Stromal cell of bone marrow (primary cell): ENCODE results near the gene GGTA1.
A peak's percentile ranks its signal among the peaks of the same experiment; 100 is the strongest.
"Not testable (repeated sequence)": the region's sequence is repeated elsewhere in the genome, so short reads cannot be mapped to it uniquely, and the experiment has no call there.

Experiments used
- DNase-seq: peaks from one replicate; pipeline ENCODE4 v3.0.0-alpha.2; 2012; ENCODE audit warnings: low read depth

GGTA1 gene

DNA sequence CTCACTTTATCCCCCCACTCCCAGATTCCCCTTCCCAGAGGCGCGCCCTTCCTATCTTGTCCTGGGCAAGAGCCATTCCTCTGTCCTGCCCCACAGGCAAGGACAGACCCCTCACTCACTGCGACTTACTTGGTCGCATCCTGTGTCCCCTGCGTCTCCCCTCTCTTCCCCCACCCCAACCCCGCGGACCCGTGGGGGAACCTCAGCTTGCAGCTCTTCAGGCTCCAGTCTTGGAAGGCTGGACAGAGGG is 542 bp downstream of the GGTA1 start:
- no peak for DNase-seq

DNA sequence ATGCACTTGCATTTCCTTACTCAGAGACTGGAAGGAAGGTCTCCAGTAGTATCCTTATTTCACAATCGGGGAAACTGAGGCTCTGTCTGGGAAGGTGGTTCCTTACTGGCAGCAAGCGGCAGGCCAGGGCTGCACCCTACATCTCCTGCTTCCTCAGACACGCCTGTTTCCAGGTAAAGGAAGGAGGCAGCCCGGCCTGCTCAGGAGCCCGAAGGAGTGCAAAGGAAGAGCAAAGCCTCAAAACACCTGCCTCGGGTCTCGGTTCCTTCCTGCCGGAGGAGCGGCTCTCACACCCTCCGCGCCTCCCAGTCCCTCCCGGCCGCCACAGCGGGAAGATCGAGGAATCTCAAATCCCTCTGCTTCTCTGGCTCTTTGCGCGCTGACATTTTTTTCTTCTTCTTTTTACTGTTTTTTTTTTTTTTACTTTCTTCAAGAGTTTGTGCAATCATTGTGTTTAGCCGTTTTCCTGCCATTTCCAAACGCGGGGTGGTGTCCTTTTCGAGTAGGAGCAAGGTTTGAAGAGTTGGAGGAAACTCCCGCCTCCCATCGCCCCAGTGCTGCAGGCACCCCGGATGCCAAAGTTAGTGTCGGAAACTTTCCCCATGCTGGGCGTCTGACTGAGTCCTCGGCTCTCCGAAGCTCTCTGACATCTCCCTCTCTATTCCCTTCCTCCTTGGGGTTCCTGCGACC is 1.0 kb downstream of the GGTA1 start:
- peak; percentile 30 for DNase-seq

DNA sequence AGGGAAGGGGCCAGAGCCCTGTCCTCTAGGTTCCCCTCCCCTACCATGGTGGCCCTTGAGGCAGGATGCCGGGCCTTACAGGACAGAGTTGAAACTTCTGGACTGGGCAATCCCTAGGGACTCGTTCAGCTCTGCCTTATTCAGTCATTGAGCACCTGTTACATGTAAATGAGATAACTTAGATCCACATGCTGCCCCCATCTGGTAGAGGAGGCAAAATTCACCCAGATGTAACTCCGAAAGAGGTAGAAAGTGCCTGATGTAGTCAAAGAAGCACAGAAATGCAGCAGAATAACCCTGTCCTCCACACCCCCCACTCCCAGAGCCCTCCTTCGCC is 1.5 kb downstream of the GGTA1 start:
- DNase-seq = peak; percentile 52

DNA sequence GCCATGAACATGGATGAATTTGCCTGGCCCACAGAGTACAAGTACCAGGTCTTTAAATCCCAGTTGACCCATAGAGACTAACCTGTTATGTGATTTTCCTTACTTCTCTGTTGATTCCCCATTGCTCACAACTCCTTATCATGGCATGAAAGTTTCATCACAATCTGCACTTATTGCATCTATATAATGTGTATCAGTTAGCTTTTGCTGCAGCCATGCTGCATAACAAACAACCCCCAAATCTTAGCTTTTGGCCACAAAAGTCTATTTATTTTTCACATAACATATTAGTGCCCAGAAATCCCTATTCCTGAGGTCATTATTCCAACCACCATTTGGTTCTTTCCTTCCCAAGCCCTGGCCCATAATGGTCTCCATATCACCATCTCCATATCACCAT is 3.7 kb downstream of the GGTA1 start:
- no peak for DNase-seq

DNA sequence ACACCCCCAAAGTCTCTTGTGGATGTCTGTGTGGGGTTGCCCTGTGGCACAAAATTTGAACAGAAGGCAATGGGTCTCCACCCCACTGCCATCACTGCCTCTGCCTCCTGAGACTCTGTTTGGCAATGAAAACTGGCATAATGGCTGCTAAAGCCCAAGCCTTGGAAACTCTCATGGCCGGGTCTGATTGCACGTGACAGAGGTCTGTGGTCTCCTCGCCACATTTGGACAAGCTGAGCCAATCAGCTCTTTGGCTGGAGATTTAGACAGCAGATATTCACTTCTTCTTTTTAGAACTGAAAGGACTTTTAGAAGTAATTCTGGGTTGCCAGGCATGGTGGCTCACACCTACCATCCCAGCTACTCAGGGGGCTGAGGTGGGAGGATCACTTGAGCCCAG is 5.5 kb downstream of the GGTA1 start:
- DNase-seq = no peak

DNA sequence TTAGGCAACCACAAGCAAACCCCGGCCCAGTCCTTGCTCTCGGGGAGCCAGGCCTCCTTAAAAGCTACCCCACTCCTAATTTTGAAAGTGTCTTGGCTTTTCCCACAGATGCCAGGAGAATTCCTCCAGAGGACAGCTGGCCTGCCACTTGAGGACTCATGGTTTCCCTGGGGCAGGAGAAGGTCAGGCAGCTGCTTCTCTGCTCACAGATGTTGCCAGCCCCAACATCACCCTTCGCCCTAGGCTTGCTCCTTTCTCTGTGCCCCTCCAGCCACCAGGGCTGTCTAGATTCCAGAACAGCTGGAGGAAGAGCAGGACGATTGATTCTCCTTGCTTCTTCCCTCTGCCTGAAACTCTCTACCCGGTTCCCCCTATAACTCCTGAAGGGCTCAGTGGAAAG is 8.5 kb downstream of the GGTA1 start:
- DNase-seq = no peak

DNA sequence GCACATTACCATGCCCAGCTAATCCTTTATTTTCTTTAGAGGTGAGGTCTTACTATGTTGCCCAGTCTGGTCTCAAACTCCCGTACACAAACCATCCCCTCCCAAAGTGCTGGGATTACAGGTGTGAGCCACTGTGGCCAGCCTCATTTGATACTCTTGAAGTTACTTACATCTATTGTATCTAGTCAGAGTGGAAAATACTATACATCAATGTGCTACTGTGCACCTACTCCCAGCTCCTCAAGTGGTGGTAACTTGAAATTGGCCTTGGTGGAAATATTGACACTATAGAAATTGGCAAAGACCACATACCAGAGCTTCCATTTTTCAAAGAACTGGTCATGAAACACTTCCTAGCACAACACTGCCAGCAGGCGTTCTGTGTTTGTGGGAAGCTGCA is 10.3 kb downstream of the GGTA1 start:
- DNase-seq = no peak

DNA sequence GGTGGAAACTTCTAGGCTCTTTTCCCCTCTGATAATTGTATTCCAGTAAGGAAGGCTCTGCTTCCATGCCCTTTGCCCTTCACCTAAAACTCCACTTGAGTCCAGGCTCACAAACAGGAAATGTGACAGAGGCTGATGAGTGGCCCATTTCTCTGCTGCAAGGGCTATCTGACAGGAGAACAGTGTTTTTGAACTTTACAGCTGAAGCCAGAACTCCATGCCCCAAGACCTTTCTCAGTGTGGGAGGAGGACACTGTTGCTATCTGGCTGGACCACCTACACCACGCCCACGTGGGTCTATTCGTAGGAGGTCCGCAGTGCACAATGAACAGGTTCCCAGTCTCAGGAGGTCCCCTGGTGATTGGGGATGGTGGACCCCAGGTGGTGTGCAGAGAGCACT is 13.6 kb downstream of the GGTA1 start:
- DNase-seq = no peak

DNA sequence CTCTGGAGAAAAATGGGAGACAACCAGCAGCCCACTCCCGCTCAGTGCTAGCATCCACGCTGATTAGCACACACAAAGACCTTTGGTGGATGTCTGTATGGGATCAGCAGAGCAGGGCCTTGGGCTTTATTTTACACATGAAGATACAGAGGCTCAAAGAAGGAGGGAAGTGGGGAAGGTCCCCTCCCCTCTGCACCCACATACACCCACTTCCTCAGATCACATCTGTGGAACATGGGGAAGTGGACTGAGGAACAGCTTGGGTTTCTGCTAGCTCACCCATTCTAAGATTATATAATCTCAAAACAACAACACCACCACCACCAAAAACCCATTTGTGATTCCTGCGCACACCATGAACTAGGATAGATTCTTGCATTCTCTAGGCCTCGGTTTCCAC is 14.0 kb downstream of the GGTA1 start:
- no peak for DNase-seq

DNA sequence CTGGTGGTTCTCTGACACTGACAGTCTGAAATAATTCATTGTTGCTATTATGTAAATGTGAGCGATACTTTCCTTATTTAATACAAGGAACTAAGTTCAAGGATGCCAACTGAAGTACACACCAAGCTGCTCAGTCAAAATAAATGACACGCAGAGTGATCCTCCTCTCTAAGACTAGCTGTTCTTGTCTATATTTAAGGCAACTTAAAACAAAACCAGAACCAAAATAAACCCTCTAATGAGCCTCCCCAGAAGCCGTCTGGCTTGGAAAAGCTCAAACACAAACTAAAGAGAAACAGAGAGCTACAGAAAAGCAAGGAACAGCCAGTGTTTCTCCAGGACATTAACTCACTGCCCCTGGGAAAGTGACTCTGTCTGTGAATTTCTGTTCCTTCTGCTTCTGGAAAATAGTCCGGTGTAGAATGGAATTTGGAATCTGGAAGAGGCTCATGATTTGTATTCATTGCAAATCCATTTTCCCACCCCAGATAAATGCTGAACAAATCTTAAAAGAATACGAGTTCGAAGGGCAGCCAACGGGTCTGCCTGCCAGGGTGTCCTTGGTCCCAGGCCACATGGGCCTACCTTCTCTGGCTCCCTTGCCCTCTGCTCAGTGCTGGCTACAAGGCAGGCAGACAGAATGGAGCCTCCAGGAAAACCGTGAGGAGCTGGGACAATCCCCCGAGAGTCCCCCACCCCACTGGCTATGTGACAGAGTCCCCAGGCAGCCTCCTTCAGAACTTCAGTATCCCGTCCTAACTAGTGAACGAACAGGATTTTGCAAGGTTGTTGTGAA is 14.8 kb downstream of the GGTA1 start:
- DNase-seq = no peak

DNA sequence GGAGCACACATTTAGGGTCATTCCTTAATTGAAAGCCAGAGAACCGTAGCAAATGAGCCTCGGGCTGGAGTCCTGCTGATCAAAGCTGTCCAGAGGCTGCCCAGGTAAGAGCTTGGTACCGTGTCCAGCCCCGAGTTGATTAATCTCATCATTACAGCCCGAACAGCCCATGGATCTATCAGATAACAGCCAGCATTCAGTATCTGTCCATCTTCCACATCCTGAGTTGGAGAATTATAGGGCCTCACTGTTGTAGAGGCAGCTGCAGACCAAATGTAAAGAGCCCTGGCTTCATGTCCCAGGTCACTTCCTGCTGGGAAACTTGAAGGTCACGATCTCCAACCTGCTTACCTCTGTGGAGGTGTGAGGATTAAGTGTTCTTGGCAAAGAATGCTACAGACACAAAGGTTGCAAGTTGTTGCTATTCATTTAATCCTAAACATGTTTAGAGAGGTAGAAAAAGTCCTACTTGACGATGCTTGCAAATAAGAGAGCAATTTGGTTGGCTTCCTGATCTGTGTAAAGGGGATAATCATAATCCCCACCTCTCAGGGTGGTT is 16.1 kb downstream of the GGTA1 start:
- no peak for DNase-seq

DNA sequence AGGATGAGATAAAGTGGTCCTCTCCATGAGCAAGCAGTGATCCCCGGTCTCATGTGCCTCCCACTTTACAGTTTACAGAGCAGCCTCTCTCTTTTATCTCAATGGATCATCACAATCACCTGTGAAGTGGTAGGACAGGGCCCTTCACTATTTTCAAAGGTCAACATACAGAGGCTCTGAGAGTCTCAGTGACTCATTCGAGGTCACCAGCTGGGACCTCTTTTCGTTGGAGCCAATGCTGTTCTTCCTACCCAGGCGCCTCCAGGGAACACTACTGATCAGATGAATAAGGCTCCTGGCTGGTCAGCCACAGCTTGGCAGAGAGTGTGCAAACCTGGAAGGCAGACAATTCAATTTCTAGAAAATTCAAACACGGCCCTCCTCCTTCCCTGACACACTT is 16.6 kb downstream of the GGTA1 start:
- DNase-seq = no peak

DNA sequence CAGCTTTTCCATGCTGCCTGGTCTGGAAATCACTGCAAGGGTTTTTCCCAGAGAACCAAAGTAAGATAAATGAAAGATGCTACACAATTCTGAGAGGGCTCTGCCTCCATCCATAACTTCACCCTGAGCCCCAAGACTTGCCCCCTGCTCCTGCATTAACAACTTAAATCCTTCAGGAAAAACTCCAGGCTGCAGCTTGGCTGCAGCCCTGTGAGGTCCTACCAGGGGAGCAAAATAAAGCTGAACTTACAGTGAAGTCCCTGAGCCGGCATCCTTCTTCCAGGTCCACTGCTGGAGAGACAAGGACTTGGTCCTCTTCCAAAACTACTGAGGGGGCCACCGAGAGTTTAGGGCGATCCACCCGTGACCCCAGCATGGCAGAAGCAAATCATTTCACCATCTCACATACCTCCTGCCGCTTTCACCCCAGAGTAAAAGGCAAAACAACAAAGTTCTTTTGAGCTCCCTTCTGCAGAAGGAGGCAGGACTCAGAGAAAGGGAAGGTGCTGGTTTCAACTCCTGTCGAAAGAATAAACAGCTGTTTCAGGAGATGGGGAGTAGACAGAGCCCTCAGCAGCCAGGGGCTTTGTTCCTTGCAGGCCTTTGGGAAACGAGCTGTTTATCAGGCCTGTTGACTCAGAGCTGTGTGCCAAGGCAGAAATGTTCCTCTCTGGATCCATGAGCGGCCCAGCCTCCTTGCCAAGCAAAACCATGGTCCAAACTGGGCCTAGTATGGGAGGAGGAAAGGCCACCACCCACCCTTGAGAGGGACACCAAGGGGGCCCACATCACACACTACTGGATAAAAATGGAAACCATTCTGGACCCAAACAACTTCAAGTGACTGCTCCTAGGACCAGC is 20.6 kb downstream of the GGTA1 start:
- DNase-seq = no peak

DNA sequence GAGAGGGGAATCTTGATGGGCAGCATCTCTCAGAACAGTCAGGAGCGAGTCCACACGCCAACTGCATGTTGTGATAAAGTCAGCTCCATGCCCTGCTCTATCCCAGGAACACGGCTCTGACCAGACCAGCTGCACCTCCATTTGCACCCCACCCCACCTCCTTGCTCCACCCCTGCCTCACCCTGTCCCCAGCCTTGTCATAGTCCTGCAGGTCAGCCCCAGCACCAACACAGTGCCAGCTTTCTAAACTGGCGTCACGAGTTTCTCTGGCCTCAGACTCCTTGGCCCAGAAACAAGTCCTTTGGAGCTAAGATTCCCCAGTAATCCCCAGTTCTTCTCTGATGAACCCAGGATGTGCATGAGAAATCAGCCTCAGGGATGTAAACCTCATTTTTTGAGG is 23.5 kb downstream of the GGTA1 start:
- no peak for DNase-seq

DNA sequence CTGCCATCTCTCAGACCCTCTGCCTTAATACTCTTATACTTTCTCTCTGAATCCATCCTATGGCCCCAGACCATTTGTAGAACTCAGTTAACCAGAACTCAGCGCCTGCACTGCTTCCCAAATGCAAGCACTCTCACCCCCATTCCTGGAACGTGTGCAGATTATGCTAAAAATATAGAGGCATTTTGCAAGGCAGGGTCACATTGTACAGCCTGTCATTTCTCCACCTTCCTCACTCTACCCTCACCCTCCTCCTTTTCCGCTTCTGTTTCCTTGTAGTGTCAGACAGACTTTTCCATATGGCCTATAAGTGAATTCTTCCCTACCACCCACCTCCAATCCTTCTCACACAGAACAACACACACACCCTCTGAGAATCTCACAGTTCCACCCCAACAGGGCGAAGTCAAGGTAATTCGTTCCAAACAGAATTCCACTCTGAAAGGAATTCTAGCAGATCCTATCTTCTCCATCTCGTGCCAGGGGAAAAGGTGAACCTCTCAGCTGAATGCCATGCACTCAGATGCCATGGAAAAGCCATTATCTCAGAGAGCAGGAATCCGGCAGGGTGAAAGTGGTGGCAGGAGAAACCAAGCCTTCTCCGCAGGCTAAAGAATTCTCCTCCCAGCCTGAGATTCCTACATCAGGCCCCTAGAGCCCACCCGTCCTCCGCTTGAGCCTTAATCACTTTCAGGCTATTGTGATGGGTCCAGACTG is 25.3 kb downstream of the GGTA1 start:
- no peak for DNase-seq

DNA sequence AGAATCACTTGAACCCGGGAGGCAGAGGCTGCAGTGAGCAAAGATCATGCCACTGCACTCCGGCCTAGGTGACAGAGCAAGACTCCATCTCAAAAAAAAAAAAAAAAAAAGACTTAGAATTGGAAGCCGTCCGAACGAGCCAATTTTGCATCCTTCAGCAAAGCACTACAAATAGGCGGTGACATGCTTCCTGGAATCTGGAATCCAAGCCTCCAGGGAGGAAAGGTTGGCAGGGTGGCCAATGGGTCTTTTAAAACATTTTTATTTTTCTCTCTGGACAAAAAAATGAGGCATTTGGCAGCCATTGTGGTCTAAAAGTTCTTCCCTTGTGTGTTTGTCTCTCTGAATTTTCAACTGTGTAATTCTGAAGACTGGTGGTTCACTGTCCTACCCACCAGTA is 26.4 kb downstream of the GGTA1 start:
- DNase-seq = no peak

DNA sequence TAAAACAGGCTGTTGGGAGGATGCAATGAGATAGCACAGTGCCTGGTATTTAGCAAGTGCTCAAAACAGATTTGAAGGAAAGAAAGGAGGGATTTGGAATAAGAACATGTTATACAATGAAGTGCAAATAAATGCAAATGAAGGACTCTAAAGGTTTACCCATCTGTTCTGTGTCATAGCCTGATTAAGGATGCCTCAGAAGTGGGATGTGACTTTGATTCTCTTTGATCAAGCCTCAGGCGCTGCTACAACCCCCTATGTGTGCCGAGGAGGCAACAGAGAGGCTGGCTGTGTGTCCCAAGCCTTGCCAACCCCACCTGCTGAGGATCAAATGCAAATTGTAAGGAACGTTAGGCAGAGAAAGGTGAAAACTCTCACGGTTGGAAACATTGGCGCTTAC is 27.2 kb downstream of the GGTA1 start:
- no peak for DNase-seq

DNA sequence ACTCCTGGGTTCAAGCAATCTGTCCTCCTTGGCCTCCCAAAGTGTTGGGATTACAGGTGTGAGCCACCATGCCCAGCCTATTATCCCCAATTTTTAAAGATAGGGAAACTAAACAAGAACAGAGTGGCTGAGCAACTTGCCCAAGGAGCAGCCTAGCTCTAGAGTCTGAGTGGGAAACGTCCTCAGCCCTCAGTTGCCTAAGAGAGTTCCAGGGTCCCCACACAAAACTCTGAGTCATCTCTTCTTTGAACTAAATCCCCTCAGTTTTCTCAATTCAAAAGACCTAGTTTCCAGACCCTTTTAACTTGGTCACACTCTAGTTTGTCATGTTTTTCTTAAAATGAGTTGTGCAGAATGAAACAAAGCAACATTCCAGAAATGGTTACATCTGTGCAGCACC is 33.5 kb downstream of the GGTA1 start:
- no peak for DNase-seq

DNA sequence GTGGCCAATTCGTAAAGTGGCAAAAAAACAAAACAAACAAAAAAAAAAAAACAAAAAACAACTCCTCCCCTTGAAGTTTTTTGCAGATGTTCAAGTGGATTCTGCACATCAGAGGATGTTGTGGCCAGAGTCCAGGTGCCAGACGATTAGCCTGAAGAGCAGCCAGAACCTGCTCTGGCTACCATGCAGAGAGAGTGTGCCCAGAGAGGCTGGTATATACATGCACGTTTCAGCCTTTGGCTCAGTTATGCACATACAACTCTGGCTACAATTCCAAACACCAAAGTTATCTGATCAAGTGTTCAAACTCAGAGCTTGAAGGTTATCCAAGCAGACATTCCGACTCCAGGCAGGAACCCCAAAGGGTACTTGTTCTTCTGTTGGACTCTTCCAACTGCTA is 34.7 kb downstream of the GGTA1 start:
- DNase-seq = no peak

DNA sequence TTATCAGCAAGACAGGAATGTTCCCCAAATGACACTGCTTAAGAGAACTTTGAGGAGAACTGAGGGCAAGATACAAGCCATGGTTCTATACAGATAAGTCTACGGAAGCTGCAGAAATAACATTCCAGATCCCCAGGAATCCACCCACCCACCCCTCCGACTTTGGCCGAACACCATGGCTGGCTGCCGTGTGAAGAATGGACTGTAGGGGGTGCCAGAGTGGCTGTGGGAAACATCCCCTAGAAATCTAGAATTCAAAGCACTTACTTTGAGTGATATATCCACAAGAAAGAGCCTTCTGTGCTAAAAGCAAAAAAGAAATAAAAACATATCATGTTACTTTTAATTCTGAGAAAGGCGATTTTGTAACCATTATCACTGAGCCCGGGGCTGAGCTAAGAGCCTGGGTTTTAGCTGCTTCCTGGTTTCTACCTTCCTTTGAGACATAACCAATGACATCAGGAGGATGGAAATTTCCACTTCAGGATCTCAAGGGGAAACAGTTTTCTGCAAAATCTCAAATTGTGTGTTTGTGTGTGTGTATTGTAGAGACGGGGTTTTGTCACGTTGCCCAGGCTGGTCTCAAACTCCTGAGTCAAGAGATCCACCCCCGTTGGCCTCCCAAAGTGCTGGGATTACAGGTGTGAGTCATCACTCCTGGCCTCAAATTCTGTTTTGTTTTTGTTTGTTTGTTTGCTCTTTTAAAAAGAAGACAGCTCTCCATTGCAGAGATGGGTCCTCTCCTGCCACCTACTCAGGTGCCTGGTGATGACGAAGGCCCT is 36.4 kb downstream of the GGTA1 start:
- DNase-seq = no peak

DNA sequence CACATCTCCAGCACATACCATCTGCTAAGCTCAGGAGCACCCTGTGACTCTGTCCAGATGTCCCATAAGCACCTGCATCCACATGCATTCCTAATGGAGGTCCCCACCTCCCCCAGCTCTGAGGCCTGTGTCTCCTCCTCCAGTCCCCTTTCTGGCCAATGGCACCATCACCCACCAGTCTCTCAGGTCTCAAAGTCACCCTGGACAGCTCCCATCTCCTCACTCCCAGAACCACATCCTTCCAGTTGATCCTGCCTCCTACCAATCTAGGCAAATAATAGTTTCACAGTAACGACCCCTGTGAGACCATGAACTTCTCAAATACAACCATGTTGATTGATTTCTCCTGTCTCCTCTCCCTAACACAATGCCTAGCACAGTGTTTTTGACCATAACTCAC is 40.1 kb downstream of the GGTA1 start:
- DNase-seq = no peak

DNA sequence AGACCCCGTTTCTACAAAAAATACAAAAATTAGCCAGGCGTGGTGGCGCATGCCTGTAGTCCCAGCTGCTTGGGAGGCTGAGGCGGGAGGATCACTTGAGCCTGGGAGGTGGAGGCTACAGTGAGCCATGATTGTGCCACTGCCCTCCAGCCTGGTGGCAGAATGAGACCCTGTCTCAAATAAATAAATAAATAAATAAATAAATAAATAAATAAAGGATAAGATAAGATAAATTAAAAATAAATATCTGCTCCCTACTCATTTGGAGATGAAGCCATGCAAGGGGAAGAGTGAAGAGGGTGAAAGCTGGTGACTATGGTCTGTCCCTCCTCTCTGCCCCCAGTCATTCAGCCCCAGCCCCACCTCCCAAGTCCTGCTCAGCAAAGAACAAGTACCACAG is 41.2 kb downstream of the GGTA1 start:
- DNase-seq = not testable (repeated sequence)
